IPS-20b (cell line): Measurements from ENCODE around the gene RCN1.
"Not testable (repeated sequence)": the region's sequence is repeated elsewhere in the genome, so short reads cannot be mapped to it uniquely, and the experiment has no call there.

Experiments
- H3K27ac ChIP-seq: one replicate; pipeline ENCODE4 v1.5.1; 2013; ENCODE audit warnings: low read length
- H3K27me3 ChIP-seq: 2 replicates; pipeline ENCODE4 v1.6.1; 2013; ENCODE audit warnings: mild to moderate bottlenecking, low read length, inconsistent platforms; ENCODE audit not compliant: insufficient read depth
- H3K36me3 ChIP-seq: 2 replicates; pipeline ENCODE4 v1.6.1; 2013; ENCODE audit warnings: low read depth, mild to moderate bottlenecking, inconsistent platforms, low read length, moderate library complexity; ENCODE audit not compliant: insufficient read depth
- H3K4me1 ChIP-seq: 2 replicates; pipeline ENCODE4 v1.6.1; 2013; ENCODE audit warnings: mild to moderate bottlenecking, control low read depth, inconsistent platforms, low read length, moderate library complexity; ENCODE audit not compliant: insufficient read depth
- H3K4me3 ChIP-seq: 2 replicates; pipeline ENCODE4 v1.5.1; 2013; ENCODE audit warnings: mild to moderate bottlenecking, low read length, inconsistent platforms
- H3K9ac ChIP-seq: 2 replicates; pipeline ENCODE4 v1.6.1; 2013; ENCODE audit warnings: low read depth, mild to moderate bottlenecking, inconsistent platforms, low read length, moderate library complexity
- H3K9me3 ChIP-seq: 2 replicates; pipeline ENCODE4 v1.6.1; 2013; ENCODE audit warnings: mild to moderate bottlenecking, low read depth, low read length, inconsistent platforms; ENCODE audit not compliant: insufficient read depth

The RCN1 gene

DNA sequence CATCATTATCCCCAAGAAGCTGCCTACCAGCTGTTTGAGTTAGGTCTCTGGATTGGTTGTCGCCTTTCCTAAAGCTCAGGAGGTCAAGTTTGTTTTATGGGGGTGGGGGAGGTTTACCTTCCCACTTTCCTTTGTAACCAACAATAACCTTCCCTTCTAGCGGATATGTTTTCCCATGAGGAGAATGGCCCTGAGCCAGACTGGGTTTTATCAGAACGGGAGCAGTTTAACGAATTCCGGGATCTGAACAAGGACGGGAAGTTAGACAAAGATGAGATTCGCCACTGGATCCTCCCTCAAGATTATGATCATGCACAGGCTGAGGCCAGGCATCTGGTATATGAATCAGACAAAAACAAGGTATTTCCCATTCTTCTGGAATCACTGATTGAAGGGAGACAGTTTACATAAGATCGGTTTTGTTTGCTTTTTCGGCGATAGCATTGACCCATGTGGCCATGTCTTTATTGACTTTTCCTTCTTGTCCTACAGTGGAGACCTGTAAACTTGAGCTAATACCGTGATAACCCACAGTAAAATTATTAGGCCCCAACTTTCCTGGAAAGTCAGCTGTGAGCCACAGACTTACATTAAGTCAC, 12.3 kb downstream of the RCN1 start:
- H3K27me3 ChIP-seq, H3K27ac ChIP-seq, H3K9me3 ChIP-seq, H3K9ac ChIP-seq, H3K4me3 ChIP-seq, H3K4me1 ChIP-seq: not testable (repeated sequence)
- peaks cover 78% of the 10 kb centered on the region for H3K36me3 ChIP-seq

DNA sequence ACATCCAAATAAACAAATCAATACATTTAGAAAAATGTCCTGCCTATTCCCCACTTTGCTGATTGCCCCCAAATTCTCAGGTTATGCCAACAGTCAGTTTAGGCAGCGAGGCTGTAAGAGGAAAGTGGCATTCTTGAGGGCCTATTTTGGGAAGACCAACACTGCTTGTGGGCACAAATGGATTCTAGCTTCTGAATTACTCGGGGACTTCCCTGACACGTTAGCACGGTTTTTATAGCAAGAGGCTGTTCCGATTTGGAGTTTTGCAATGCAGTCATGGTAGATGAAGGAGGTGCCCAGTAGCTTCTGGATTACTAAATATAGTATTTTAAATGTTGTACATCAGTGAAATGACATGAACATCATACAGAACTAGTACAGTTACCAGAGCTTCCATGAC, 13.1 kb downstream of the RCN1 start:
- Histone ChIP-seq H3K9ac (no peak overlapping the region), H3K9me3 (no peaks in the 10 kb centered on the region), H3K4me3 (no peak overlapping the region), H3K27me3 (no peaks in the 10 kb centered on the region), H3K36me3 (peaks cover 71% of the 10 kb centered on the region), H3K27ac (no peak overlapping the region), H3K4me1 (no peaks in the 10 kb centered on the region)

DNA sequence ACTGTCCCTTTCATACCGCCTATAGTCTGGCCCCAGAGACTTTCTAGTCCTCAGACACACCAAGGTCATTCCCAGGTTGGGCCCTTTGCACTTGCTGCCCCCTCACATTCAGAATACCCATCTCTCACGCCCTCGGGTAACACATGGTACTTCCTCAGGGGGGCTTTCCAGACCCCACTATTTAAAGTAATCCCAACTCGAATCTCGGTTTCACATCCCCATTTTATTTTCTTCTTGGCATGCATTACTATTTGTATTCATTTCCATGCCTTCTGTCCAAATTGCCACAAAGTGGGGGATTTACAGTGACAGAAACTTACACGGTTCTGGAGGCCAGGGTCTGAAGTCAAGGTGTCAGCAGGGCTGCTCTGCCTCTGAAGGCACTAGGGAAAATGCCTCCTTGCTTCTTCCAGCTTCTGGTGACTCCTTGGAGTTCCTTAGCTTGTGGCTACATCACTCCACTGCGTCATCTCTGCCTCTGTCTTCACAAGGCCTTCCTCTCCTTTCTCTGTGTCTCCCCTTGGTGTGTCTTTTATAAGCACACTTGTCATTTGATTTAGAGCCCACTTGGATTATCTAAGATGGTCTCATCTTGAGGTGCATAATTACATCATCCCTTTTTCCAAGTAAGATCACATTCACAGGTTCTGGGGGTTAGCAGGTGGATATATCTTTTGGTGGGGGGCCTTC, 15.1 kb downstream of the RCN1 start:
- Histone ChIP-seq H3K36me3 (peaks cover 51% of the 10 kb centered on the region), H3K27me3 (no peaks in the 10 kb centered on the region), H3K4me3 (no peak overlapping the region), H3K9me3 (no peaks in the 10 kb centered on the region), H3K27ac (no peak overlapping the region), H3K9ac (no peak overlapping the region), H3K4me1 (no peaks in the 10 kb centered on the region)

DNA sequence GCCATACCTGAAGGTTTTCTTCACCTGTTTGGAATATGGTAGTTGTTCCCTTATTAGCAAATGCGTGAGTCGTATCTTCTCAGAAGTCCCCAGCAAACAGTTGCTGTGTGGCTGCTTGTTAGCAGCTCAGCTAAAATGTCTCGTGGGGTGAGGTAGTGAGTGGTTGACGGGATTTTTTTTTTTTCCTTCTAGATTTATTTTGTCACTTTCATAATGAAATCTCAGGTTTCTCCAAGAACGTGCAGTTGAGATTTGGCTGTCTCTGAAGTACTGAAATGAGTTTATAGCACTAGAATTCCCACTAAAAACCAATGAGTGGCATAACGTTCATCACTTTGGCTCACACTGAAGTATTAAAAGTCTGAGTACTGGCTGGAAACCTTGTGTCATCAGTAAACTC, 16.8 kb downstream of the RCN1 start:
- Histone ChIP-seq H3K36me3 (peaks cover 35% of the 10 kb centered on the region), H3K27me3 (no peaks in the 10 kb centered on the region), H3K9ac (no peak overlapping the region), H3K27ac (no peak overlapping the region), H3K4me1 (no peaks in the 10 kb centered on the region), H3K4me3 (no peak overlapping the region), H3K9me3 (no peaks in the 10 kb centered on the region)

DNA sequence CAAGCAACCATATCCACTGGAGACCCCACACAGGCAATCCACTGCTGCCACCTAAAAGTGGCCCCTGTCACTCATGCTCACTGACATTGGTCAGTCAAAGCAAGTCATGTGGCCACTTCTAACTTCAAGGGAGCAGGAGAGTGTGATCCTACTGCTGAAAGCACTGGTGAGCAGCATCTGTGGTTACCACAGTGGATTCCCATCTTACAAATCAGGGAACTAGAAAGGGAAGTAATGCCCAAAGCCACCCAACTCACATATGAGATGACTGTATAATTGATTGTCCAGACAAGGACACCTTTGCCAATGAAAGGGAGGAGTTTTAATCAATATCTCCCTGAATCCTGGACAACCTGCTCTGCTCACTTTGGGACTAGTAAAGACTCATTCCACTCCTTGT, 17.7 kb downstream of the RCN1 start:
- Histone ChIP-seq H3K27ac (no peak overlapping the region), H3K36me3 (peaks cover 26% of the 10 kb centered on the region), H3K4me1 (no peaks in the 10 kb centered on the region), H3K9ac (no peak overlapping the region), H3K4me3 (no peak overlapping the region), H3K9me3 (no peaks in the 10 kb centered on the region), H3K27me3 (no peaks in the 10 kb centered on the region)

DNA sequence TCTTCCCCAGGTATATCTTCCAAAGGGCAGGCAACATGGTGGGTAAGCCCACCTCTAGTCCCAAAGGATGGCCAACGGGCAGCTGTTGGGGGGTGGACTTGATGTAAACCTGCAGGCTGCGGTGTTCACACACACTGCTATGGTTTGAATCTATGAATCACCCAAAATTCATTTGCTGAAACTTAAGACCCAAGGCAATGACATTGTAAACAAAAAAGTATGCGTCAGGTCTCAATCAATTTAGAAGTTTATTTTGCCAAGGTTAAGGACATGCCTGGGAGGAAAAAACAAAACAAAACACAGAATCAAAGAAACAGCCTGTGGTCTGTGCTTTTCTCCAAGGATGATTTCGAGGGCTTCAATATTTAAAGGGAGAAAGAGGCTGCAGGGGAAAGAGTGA, 18.3 kb downstream of the RCN1 start:
- Histone ChIP-seq H3K9ac (no peak overlapping the region), H3K4me3 (no peak overlapping the region), H3K27me3 (no peaks in the 10 kb centered on the region), H3K36me3 (peaks cover 20% of the 10 kb centered on the region), H3K4me1 (no peaks in the 10 kb centered on the region), H3K9me3 (no peaks in the 10 kb centered on the region), H3K27ac (no peak overlapping the region)

DNA sequence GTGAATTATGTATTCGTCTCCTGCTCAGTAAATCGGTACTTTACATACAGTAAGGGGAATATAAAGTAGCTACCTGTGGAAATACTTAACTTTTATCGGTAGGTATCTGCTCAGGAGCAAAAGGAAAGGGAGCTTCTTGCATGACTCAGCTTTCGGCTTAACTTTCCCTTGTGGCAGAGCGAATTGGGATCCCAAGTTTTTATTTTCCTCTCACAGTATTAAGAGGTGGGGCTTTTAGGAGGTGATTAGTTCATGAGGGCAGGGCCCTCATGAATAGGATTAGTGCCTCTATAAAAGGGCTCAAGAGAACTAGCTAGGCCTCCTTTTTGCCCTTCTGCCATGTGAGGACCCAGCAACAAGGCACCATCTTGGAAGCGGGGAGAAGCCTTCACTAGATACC, 18.7 kb downstream of the RCN1 start:
- Histone ChIP-seq H3K27ac (no peak overlapping the region), H3K4me1 (no peaks in the 10 kb centered on the region), H3K36me3 (peaks cover 16% of the 10 kb centered on the region), H3K9me3 (no peaks in the 10 kb centered on the region), H3K27me3 (no peaks in the 10 kb centered on the region), H3K4me3 (no peak overlapping the region), H3K9ac (no peak overlapping the region)

DNA sequence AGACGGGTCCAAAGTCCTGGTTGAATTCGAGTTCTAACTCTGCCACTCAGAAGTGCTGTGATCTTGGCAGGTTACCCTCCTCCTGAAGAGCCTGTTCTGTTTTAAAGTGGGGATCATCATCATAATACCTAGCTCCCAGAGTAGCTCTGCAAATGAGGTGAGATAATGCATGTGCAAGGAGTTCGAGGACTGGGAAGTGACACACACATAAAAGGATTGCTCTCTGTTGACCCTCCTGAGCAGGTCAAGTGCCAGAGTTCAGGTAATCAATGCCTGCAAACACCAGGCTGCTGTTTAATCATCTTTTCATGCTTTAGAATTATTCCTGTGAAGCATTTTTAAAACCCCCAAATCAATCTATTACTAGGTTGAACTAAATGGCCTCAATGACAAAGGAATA, 19.9 kb downstream of the RCN1 start:
- Histone ChIP-seq H3K36me3 (peaks cover 6% of the 10 kb centered on the region), H3K4me1 (no peaks in the 10 kb centered on the region), H3K27ac (no peak overlapping the region), H3K9ac (no peak overlapping the region), H3K9me3 (no peaks in the 10 kb centered on the region), H3K27me3 (no peaks in the 10 kb centered on the region), H3K4me3 (no peak overlapping the region)

DNA sequence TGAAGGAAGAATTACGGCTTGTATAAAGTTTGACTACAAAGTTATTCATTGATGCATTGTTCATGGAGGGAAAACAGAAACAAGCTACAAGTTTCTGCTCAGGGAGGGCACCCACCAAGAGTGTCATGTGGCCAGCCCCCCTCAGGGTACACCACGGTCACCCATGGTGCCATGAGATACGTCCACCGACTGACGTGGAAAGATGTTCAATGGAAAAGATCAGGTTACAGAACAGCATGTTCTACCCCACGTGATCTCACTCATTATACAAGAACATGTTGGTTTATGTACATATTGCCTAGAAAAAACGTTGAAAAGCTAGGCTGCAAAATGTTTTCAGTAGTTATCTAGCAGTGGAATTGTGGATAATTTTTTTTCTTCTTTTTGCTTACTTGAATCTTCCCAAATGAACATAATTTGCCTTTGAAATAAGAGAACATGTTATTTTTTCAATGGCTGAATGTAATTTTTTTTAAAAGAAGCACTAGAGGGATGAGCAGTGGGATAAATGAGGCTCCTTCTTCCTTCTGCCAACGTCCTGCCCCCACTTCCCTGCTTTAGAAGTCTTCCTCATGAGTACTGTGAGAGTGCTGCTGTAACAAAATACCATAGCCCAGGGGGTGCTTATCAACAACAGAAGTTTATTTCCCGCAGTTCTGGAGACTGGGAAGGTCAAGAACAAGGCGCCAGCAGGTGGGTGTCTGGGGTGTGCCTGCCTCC, 22.5 kb downstream of the RCN1 start:
- Histone ChIP-seq H3K27me3 (no peaks in the 10 kb centered on the region), H3K9ac (no peak overlapping the region)

DNA sequence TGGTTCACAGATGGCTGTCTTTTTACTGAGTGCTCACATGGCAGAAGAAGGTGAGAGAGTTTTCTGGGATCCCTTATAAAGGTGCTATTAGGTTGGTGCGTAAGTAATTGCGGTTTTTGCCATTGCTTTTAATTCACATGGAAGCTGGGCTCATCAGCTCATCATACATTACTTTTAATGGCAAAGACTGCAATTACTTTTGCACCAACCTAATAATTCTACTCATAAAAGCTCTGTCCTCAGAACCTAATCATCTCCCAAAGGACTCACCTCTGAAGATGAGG, 23.0 kb downstream of the RCN1 start:
- no peak overlapping the region for H3K4me3 ChIP-seq
- no peak overlapping the region for H3K27ac ChIP-seq
- no peaks in the 10 kb centered on the region for H3K9me3 ChIP-seq
- no peaks in the 10 kb centered on the region for H3K36me3 ChIP-seq
- no peak overlapping the region for H3K9ac ChIP-seq
- H3K4me1 ChIP-seq: no peaks in the 10 kb centered on the region
- H3K27me3 ChIP-seq: no peaks in the 10 kb centered on the region

More for the DNA sequence above, 22.5 kb downstream of the RCN1 start:
- Histone ChIP-seq H3K27ac (no peak overlapping the region), H3K36me3 (no peaks in the 10 kb centered on the region), H3K4me1 (no peaks in the 10 kb centered on the region), H3K4me3 (no peak overlapping the region), H3K9me3 (no peaks in the 10 kb centered on the region)

DNA sequence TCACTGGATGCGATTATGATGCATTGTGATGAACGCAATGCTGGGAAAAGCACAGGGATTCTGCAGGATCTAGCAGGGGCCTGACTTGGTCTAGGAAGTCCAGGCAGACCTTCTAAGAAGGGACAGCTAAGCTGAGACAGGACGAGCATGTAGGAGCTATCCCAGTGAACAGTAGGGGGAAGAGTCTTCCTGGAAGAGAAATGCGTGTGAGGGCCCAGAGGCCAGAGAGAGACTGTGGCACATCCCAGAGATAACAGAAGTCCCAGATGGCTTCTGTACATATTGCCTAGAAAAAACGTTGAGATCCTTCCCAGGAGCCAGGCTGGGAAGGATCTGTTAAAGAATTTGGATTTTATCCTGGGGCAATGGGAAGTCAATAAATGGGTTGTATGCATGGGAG, 24.6 kb downstream of the RCN1 start:
- Histone ChIP-seq H3K4me1 (no peaks in the 10 kb centered on the region), H3K27me3 (no peaks in the 10 kb centered on the region), H3K9ac (no peak overlapping the region), H3K36me3 (no peaks in the 10 kb centered on the region), H3K27ac (no peak overlapping the region), H3K4me3 (no peak overlapping the region), H3K9me3 (no peaks in the 10 kb centered on the region)

DNA sequence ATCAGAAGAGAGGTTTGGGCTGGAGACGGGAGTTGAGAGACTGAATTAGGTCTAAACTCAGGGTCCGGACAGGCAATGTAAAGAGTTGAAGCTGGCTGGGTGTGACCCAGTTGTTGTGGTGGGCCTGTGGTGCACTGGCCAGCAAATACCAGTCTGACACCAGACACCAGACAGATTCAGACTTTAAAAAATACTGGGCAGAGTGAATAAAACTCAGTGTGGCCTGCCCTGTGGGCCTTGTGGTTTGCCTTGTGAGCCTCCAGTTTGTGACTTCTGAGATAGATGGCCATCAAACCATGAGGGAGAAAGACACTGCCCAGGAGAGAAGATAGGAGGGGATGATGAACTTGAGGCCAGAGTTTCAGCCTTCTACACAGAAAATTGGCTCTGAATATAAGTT, 25.8 kb downstream of the RCN1 start:
- H3K4me1 ChIP-seq: no peaks in the 10 kb centered on the region
- H3K36me3 ChIP-seq: no peaks in the 10 kb centered on the region
- H3K27ac ChIP-seq: no peak overlapping the region
- H3K4me3 ChIP-seq: no peak overlapping the region
- H3K27me3 ChIP-seq: no peaks in the 10 kb centered on the region
- H3K9me3 ChIP-seq: no peaks in the 10 kb centered on the region
- no peak overlapping the region for H3K9ac ChIP-seq
